ENCODE results near the gene DPT. TPM values are rescaled to one million over a fixed set of nuclear protein-coding genes. Genes with fewer than 3 reads are reported as not detected.

The DPT gene
- total RNA-seq, 2 experiments from 2014 or later, result not detected

DNA sequence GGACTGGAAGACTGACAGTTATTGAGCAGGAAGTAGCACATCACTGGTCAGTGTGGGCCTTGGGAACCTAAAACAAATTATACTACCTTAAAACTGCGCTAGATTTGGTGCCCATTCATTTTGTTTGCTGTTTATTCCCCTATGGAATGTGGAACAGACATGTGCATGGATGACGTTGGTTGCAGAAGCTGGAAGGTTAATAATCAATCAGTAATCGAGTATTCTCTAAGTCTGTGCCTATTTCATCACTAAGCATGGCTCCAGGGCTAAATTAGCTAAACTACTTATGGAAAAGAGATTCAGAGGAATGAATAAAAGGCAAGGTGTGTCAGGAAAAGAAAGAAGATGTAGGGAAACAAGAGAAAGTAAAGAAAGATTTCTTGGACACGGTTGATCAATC lies 33.5 kb upstream of the DPT start:
- TF ChIP-seq, protein P1, sequence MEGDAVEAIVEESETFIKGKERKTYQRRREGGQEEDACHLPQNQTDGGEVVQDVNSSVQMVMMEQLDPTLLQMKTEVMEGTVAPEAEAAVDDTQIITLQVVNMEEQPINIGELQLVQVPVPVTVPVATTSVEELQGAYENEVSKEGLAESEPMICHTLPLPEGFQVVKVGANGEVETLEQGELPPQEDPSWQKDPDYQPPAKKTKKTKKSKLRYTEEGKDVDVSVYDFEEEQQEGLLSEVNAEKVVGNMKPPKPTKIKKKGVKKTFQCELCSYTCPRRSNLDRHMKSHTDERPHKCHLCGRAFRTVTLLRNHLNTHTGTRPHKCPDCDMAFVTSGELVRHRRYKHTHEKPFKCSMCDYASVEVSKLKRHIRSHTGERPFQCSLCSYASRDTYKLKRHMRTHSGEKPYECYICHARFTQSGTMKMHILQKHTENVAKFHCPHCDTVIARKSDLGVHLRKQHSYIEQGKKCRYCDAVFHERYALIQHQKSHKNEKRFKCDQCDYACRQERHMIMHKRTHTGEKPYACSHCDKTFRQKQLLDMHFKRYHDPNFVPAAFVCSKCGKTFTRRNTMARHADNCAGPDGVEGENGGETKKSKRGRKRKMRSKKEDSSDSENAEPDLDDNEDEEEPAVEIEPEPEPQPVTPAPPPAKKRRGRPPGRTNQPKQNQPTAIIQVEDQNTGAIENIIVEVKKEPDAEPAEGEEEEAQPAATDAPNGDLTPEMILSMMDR (IDR thresholded peaks at IDR 0.05), result no peak
- ChIA-PET POLR2A (no interaction called here), CTCF (interaction anchor here (0.8 to 1.3 kb wide), 2 partner anchors 19 kb away, joined by 3 read pairs; no protein-coding TSS in a partner anchor)
- no peaks in the 10 kb centered on the region for H3K9me3 ChIP-seq (ENCODE audit: control insufficient read depth in 1 of 2, insufficient read depth in 1 of 2, low read length in 2 of 2)
- H3K4me3 Mint-ChIP-seq, result no peak overlapping the region
- H3K27me3 ChIP-seq (ENCODE audit: control insufficient read depth in 1 of 2, insufficient read depth in 2 of 2, low read length in 2 of 2), result no peaks in the 10 kb centered on the region
- no peak for DNase-seq
- H3K27me3 Mint-ChIP-seq, result no peaks in the 10 kb centered on the region
- H3K27ac ChIP-seq (ENCODE audit: low read depth in 1 of 2, low read length in 2 of 2), result no peak overlapping the region
- no peaks in the 10 kb centered on the region for H3K4me1 Mint-ChIP-seq (ENCODE audit: low read depth)
- no peaks in the 10 kb centered on the region for H3K36me3 Mint-ChIP-seq (ENCODE audit: low read depth)
- H3K9me3 Mint-ChIP-seq, result no peaks in the 10 kb centered on the region
- no peaks in the 10 kb centered on the region for H3K36me3 ChIP-seq (ENCODE audit: insufficient read depth, low read length)
- H3K4me3 ChIP-seq (ENCODE audit: low read length), result no peak overlapping the region
- no peaks in the 10 kb centered on the region for H3K4me1 ChIP-seq (ENCODE audit: insufficient read depth, low read length)
- no peak for ATAC-seq (ENCODE audit: poor library complexity)
- no peak overlapping the region for H3K27ac Mint-ChIP-seq
- intact Hi-C loops (cut with DNase I, micrococcal nuclease), result no loop called here

DNA sequence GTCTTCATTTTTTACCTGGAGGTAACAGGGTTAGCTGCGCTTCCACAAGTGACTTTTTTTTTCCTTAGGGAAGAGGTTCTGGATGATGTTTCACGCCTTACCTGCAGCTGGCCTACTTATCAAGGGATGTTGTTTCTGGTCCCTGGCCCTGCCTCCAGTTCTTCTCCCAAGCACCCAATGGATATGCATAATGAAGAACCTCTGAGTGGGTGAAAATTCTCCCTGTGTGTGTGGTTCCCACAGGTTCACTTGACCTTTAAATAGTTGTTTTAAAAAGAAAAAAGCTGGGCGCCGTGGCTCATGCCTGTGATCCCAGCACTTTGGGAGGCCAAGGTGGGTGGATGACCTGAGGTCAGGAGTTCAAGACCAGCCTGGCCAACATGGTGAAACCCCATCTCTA lies 31.8 kb upstream of the DPT start:
- DNase-seq (no peak), ATAC-seq (ENCODE audit: poor library complexity) (no peak)
- H3K4me1 Mint-ChIP-seq (ENCODE audit: low read depth), result no peaks in the 10 kb centered on the region
- Histone ChIP-seq H3K4me1 (ENCODE audit: insufficient read depth, low read length) (no peaks in the 10 kb centered on the region), H3K27me3 (ENCODE audit: control insufficient read depth in 1 of 2, insufficient read depth in 2 of 2, low read length in 2 of 2) (no peaks in the 10 kb centered on the region), H3K9me3 (ENCODE audit: control insufficient read depth in 1 of 2, insufficient read depth in 1 of 2, low read length in 2 of 2) (no peaks in the 10 kb centered on the region), H3K36me3 (ENCODE audit: insufficient read depth, low read length) (no peaks in the 10 kb centered on the region), H3K27ac (ENCODE audit: low read depth in 1 of 2, low read length in 2 of 2) (no peak overlapping the region), H3K4me3 (ENCODE audit: low read length) (no peak overlapping the region)
- H3K27me3 Mint-ChIP-seq, result no peaks in the 10 kb centered on the region
- H3K4me3 Mint-ChIP-seq, result no peak overlapping the region
- ChIA-PET CTCF (no interaction called here), POLR2A (no interaction called here)
- intact Hi-C loops (cut with DNase I, micrococcal nuclease), result no loop called here
- H3K36me3 Mint-ChIP-seq (ENCODE audit: low read depth), result no peaks in the 10 kb centered on the region
- TF ChIP-seq, protein P1 (IDR thresholded peaks at IDR 0.05), result no peak
- no peaks in the 10 kb centered on the region for H3K9me3 Mint-ChIP-seq
- no peak overlapping the region for H3K27ac Mint-ChIP-seq

DNA sequence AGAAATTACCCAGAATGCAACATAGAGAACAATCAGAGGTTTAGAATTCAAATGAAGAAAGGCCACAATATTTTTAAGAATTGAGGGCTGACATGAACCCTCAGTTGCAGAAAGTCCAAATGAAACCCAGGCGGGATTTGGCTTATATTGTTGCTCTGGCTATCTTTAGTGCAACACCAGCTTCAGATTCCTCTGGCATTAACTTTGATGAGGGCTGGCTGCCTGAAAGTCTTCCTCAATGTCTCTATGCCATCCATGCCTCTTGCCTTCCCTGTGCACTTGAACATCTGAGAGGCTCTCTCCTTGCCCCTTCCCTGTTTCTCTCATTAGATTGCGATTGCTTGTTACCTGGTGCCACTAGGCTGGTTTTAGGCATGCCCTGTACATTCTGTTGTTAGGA lies 31.2 kb upstream of the DPT start:
- Mint-ChIP-seq H3K4me1 (ENCODE audit: low read depth) (no peaks in the 10 kb centered on the region), H3K36me3 (ENCODE audit: low read depth) (no peaks in the 10 kb centered on the region), H3K27ac (no peak overlapping the region), H3K9me3 (no peaks in the 10 kb centered on the region), H3K27me3 (no peaks in the 10 kb centered on the region), H3K4me3 (no peak overlapping the region)
- Histone ChIP-seq H3K4me3 (ENCODE audit: low read length) (no peak overlapping the region), H3K27ac (ENCODE audit: low read depth in 1 of 2, low read length in 2 of 2) (no peak overlapping the region), H3K27me3 (ENCODE audit: control insufficient read depth in 1 of 2, insufficient read depth in 2 of 2, low read length in 2 of 2) (no peaks in the 10 kb centered on the region), H3K9me3 (ENCODE audit: control insufficient read depth in 1 of 2, insufficient read depth in 1 of 2, low read length in 2 of 2) (no peaks in the 10 kb centered on the region), H3K36me3 (ENCODE audit: insufficient read depth, low read length) (no peaks in the 10 kb centered on the region), H3K4me1 (ENCODE audit: insufficient read depth, low read length) (no peaks in the 10 kb centered on the region)
- ChIA-PET CTCF (no interaction called here), POLR2A (no interaction called here)
- ATAC-seq (ENCODE audit: poor library complexity) (no peak), DNase-seq (no peak)
- TF ChIP-seq, protein P1 (IDR thresholded peaks at IDR 0.05), result no peak
- intact Hi-C loops (cut with DNase I, micrococcal nuclease), result no loop called here
